Endothelial cell (in vitro differentiated cells): ENCODE data around the gene FAM124A. TPM values are rescaled to one million over a fixed set of nuclear protein-coding genes. Genes with fewer than 3 reads are reported as not detected.
A peak's percentile ranks its signal among the peaks of the same experiment; 100 is the strongest.

ENCODE experiments used
- DNase-seq: peaks from one replicate; pipeline ENCODE4 v3.0.0; 2021; ENCODE audit warnings: low spot score
- H3K27ac Mint-ChIP-seq: one replicate; pipeline ENCODE4 v1.8.0; 2021; ENCODE audit warnings: mixed read lengths, inconsistent platforms; ENCODE audit not compliant: unreplicated experiment
- H3K27me3 Mint-ChIP-seq: one replicate; pipeline ENCODE4 v1.8.0; 2021; ENCODE audit warnings: mild to moderate bottlenecking, moderate library complexity, mixed read lengths, inconsistent platforms; ENCODE audit not compliant: unreplicated experiment
- H3K36me3 Mint-ChIP-seq: one replicate; pipeline ENCODE4 v1.8.0; 2021; ENCODE audit warnings: mild to moderate bottlenecking, low read depth, mixed read lengths, inconsistent platforms; ENCODE audit not compliant: unreplicated experiment
- H3K4me1 Mint-ChIP-seq: one replicate; pipeline ENCODE4 v1.8.0; 2021; ENCODE audit warnings: mild to moderate bottlenecking, mixed read lengths, inconsistent platforms; ENCODE audit not compliant: unreplicated experiment
- H3K4me3 Mint-ChIP-seq: one replicate; pipeline ENCODE4 v1.8.0; 2021; ENCODE audit warnings: mild to moderate bottlenecking, mixed read lengths, inconsistent platforms; ENCODE audit not compliant: unreplicated experiment
- H3K9me3 Mint-ChIP-seq: one replicate; pipeline ENCODE4 v1.8.0; 2021; ENCODE audit warnings: mixed read lengths, inconsistent platforms; ENCODE audit not compliant: unreplicated experiment
- CTCF ChIP-seq: fragments of 200-600 bp; sonication (generic); IDR thresholded peaks from one replicate; pipeline ENCODE4 v1.5.0; 2021; ENCODE audit warnings: antibody characterized with exemption; ENCODE audit not compliant: unreplicated experiment
- total RNA-seq: library from RNA; stranded (reverse); fragmentation: NEBNext Ultra II Directional; extraction: Animal tissue kit (Norgen Biotek cat#: 25700); gene quantifications from one replicate; pipeline ENCODE4 v1.2.1, GENCODE V29; 2021; ENCODE audit not compliant: unreplicated experiment

Gene FAM124A
- total RNA-seq, 1 donor from 2014 or later: 4.9 TPM

GRCh38 chr13:51233117-51233826 is 11.1 kb downstream of the FAM124A start:
- TF ChIP-seq CTCF: no peak
- H3K36me3 Mint-ChIP-seq: peaks cover 4% of the 10 kb centered on the region
- no peak for DNase-seq
- no peaks in the 10 kb centered on the region for H3K27me3 Mint-ChIP-seq
- no peak overlapping the region for H3K27ac Mint-ChIP-seq
- no peaks in the 10 kb centered on the region for H3K9me3 Mint-ChIP-seq
- no peak overlapping the region for H3K4me3 Mint-ChIP-seq
- peaks cover 26% of the 10 kb centered on the region for H3K4me1 Mint-ChIP-seq

GRCh38 chr13:51234676-51235075 is 12.5 kb downstream of the FAM124A start:
- Mint-ChIP-seq H3K36me3 (peaks cover 4% of the 10 kb centered on the region), H3K4me3 (no peak overlapping the region), H3K27me3 (no peaks in the 10 kb centered on the region), H3K4me1 (peaks cover 21% of the 10 kb centered on the region), H3K9me3 (no peaks in the 10 kb centered on the region), H3K27ac (no peak overlapping the region)
- no peak for DNase-seq
- TF ChIP-seq CTCF: no peak

GRCh38 chr13:51235186-51235585 is 13.0 kb downstream of the FAM124A start:
- Mint-ChIP-seq H3K9me3 (no peaks in the 10 kb centered on the region), H3K4me3 (no peak overlapping the region), H3K27ac (no peak overlapping the region), H3K4me1 (peaks cover 19% of the 10 kb centered on the region), H3K27me3 (no peaks in the 10 kb centered on the region), H3K36me3 (peaks cover 4% of the 10 kb centered on the region)
- TF ChIP-seq CTCF: no peak
- DNase-seq: no peak

- H3K36me3 Mint-ChIP-seq: peaks cover 4% of the 10 kb centered on the region
- TF ChIP-seq CTCF: no peak
- H3K27me3 Mint-ChIP-seq: no peaks in the 10 kb centered on the region
- DNase-seq: no peak
- H3K4me1 Mint-ChIP-seq: peaks cover 17% of the 10 kb centered on the region
- peak overlapping the region; percentile 92 for H3K27ac Mint-ChIP-seq
- no peak overlapping the region for H3K4me3 Mint-ChIP-seq
- H3K9me3 Mint-ChIP-seq: no peaks in the 10 kb centered on the region
Observed at GRCh38 chr13:51235756-51236490, 13.7 kb downstream of the FAM124A start.

GRCh38 chr13:51236491-51236792 is 14.2 kb downstream of the FAM124A start:
- peaks cover 4% of the 10 kb centered on the region for H3K36me3 Mint-ChIP-seq
- peak overlapping the region; percentile 92 for H3K27ac Mint-ChIP-seq

More at GRCh38 chr13:51236491-51236792, 14.2 kb downstream of the FAM124A start:
- TF ChIP-seq CTCF: no peak
- no peak for DNase-seq
- peaks cover 17% of the 10 kb centered on the region for H3K4me1 Mint-ChIP-seq
- H3K9me3 Mint-ChIP-seq: no peaks in the 10 kb centered on the region
- H3K4me3 Mint-ChIP-seq: no peak overlapping the region
- no peaks in the 10 kb centered on the region for H3K27me3 Mint-ChIP-seq
